H1 (cell line): ENCODE measurements around the gene LYSET. TPM values are rescaled to one million over a fixed set of nuclear protein-coding genes. Genes with fewer than 3 reads are reported as not detected.

Source experiments
- ASH2L ChIP-seq: fragments of 200-600, 300-600 bp; sonication (generic); IDR thresholded peaks from one replicate; pipeline ENCODE4 v1.7.1; 2017; ENCODE audit warnings: low read length
- ATF3 ChIP-seq: IDR thresholded peaks from 2 replicates; pipeline ENCODE4 v1.6.1; 2011; ENCODE audit warnings: low read depth, mild to moderate bottlenecking, low read length; ENCODE audit not compliant: insufficient read depth
- BACH1 ChIP-seq: IDR thresholded peaks from 2 replicates; pipeline ENCODE4 v1.6.1; 2012; ENCODE audit warnings: low read length, improper control_type of control experiment
- BCL11A ChIP-seq, 2 experiments: IDR thresholded peaks; one replicate each; pipeline ENCODE4 v1.6.1; 2011; ENCODE audit warnings: low read depth in 2 of 2, low read length in 2 of 2, mild to moderate bottlenecking in 2 of 2
- BRCA1 ChIP-seq: IDR thresholded peaks from 2 replicates; pipeline ENCODE4 v1.6.1; 2012; ENCODE audit warnings: low read depth, low read length, improper control_type of control experiment
- CHD2 ChIP-seq: IDR thresholded peaks from 2 replicates; pipeline ENCODE4 v1.6.1; 2012; ENCODE audit warnings: low read length, improper control_type of control experiment
- EGR1 ChIP-seq: IDR thresholded peaks from 2 replicates; pipeline ENCODE4 v1.6.1; 2011; ENCODE audit warnings: low read depth, low read length, borderline replicate concordance
- FOSL1 ChIP-seq: IDR thresholded peaks from 2 replicates; pipeline ENCODE4 v1.6.1; 2011; ENCODE audit warnings: mild to moderate bottlenecking, low read depth, low read length, moderate library complexity; ENCODE audit not compliant: insufficient read depth
- HDAC6 ChIP-seq: IDR thresholded peaks from one replicate; pipeline ENCODE4 v1.7.1; 2012; ENCODE audit warnings: low read depth, mild to moderate bottlenecking, inconsistent platforms, low read length, moderate library complexity
- JUND ChIP-seq: IDR thresholded peaks from 2 replicates; pipeline ENCODE4 v1.6.1; 2011; ENCODE audit warnings: mild to moderate bottlenecking, improper control_type of control experiment, low read length
- KDM5A ChIP-seq: fragments of 200-600 bp; IDR thresholded peaks from 2 replicates; pipeline ENCODE4 v1.7.1; 2012; ENCODE audit warnings: mild to moderate bottlenecking, low read length, inconsistent platforms, mixed read lengths
- MAFK ChIP-seq: IDR thresholded peaks from 2 replicates; pipeline ENCODE4 v1.6.1; 2012; ENCODE audit warnings: low read depth, mild to moderate bottlenecking, improper control_type of control experiment, low read length
- NANOG ChIP-seq: IDR thresholded peaks from 2 replicates; pipeline ENCODE4 v1.6.1; 2011; ENCODE audit warnings: low read length, low read depth, mild to moderate bottlenecking, inconsistent platforms; ENCODE audit not compliant: insufficient read depth, poor library complexity, severe bottlenecking
- NRF1 ChIP-seq: IDR thresholded peaks from 2 replicates; pipeline ENCODE4 v1.6.1; 2011; ENCODE audit warnings: mild to moderate bottlenecking, low read depth, low read length, improper control_type of control experiment
- RNF2 ChIP-seq: fragments of 200-900, 300-1000 bp; sonication (generic); IDR thresholded peaks from 2 replicates; pipeline ENCODE4 v1.7.1; 2016; ENCODE audit warnings: borderline replicate concordance, low read depth, mild to moderate bottlenecking, antibody characterized with exemption, low read length; ENCODE audit not compliant: poor library complexity, severe bottlenecking; ENCODE audit errors: missing control alignments
- SIN3A ChIP-seq, 2 experiments: IDR thresholded peaks in 1 of 2; conservative IDR thresholded peaks in 1 of 2; 2 replicates each; pipeline ENCODE4 v1.6.1; 2011 to 2012; ENCODE audit warnings: low read length in 2 of 2, improper control_type of control experiment in 1 of 2, low read depth in 1 of 2, mild to moderate bottlenecking in 1 of 2
- SUZ12 ChIP-seq: fragments of 200-600 bp; sonication (generic); IDR thresholded peaks from 2 replicates; pipeline ENCODE4 v1.6.1; 2012; ENCODE audit warnings: mild to moderate bottlenecking, inconsistent platforms, low read length, moderate library complexity, mixed read lengths
- TAF7 ChIP-seq: optimal IDR thresholded peaks from 2 replicates; pipeline ENCODE3; 2011; ENCODE audit warnings: low read depth, mild to moderate bottlenecking, inconsistent platforms, low read length, moderate library complexity, borderline replicate concordance
- YY1 ChIP-seq: IDR thresholded peaks from 2 replicates; pipeline ENCODE4 v1.6.1; 2011; ENCODE audit warnings: low read depth, mild to moderate bottlenecking, low read length
- ZNF274 ChIP-seq: IDR thresholded peaks from 2 replicates; pipeline ENCODE4 v1.7.0; 2012; ENCODE audit warnings: low read length, borderline replicate concordance; ENCODE audit errors: extremely low read depth
- polyA plus RNA-seq, 7 experiments: library from polyadenylated mRNA; depleted of rRNA in 3 of 7; stranded (reverse) in 5 of 7; unstranded in 2 of 7; fragments of >200 nt in 5 of 7; fragments of 200-250 nt in 2 of 7; gene quantifications; 1 replicate in 5 of 7; 2 replicates in 1 of 7; 4 replicates in 1 of 7; pipeline versions ENCODE4 v1.2.1 to v1.2.3, GENCODE V29; 2011 to 2013; ENCODE audit warnings: missing spikeins in 2 of 7, mixed read lengths in 2 of 7
- total RNA-seq: library from RNA; stranded (reverse); fragmentation: NEBNext Ultra II Directional; extraction: Animal tissue kit (Norgen Biotek cat#: 25700); gene quantifications from 2 replicates; pipeline ENCODE4 v1.2.1, GENCODE V29; 2021

Gene LYSET
- total and polyA plus RNA-seq, 2 of the 8 experiments (the other 6 are each of a cell fraction or from before 2014, with no cell fraction given), result 26.2 to 26.9 TPM

GRCh38 chr14:93184391-93185348, at the start of gene LYSET, which contains the start of gene MOAP1 (continued):
- TF ChIP-seq ATF3, result no peak
- TF ChIP-seq CHD2, result no peak; the same call in 1 of the 2 replicates
- peak; percentile 79 for TF ChIP-seq EGR1
- no peak for TF ChIP-seq NANOG
- TF ChIP-seq YY1, result 0 out of 2 replicates have a peak, but pooled peaks have one; percentile 2
- peak; percentile 94 for TF ChIP-seq ASH2L
- peak in 1 of 2 experiments; percentile 63; a peak in 3 of 4 replicates for TF ChIP-seq SIN3A (conservative IDR thresholded peaks at IDR 0.05 in 1 of 2, IDR thresholded peaks at IDR 0.05 in 1 of 2; ENCODE audit: low read depth in 1 of 2, low read length in 2 of 2)
- no peak for TF ChIP-seq HDAC6
- no peak for TF ChIP-seq FOSL1
- TF ChIP-seq BCL11A (IDR thresholded peaks at IDR 0.05; ENCODE audit: low read depth in 2 of 2, low read length in 2 of 2), result no peak
- no peak for TF ChIP-seq MAFK
- TF ChIP-seq SUZ12, result no peak
- TF ChIP-seq NRF1, result no peak
- TF ChIP-seq KDM5A, result no peak
- TF ChIP-seq RNF2, result no peak
- TF ChIP-seq ZNF274, result no peak
- TF ChIP-seq BRCA1, result no peak
- peak; percentile 10 for TF ChIP-seq TAF7
- TF ChIP-seq JUND, result no peak
- no peak for TF ChIP-seq BACH1
